Retina (tissue), 1 donor: Measurements from ENCODE around the gene MCFD2.

Experiments used
- DNase-seq: peaks from one replicate; pipeline ENCODE4 v3.0.0-alpha.2; 2016

MCFD2 gene

GRCh38 chr2:46871976-46872381 lies 43.6 kb downstream of the MCFD2 start:
- no peak for DNase-seq

GRCh38 chr2:46870051-46870839 lies 45.4 kb downstream of the MCFD2 start:
- no peak for DNase-seq

GRCh38 chr2:46869621-46870020 lies 46.0 kb downstream of the MCFD2 start:
- no peak for DNase-seq

GRCh38 chr2:46866770-46867246 lies 48.8 kb downstream of the MCFD2 start:
- DNase-seq, result no peak

GRCh38 chr2:46865181-46865970 lies 50.2 kb downstream of the MCFD2 start:
- DNase-seq, result no peak

- no peak for DNase-seq
These were observed 51.7 kb downstream of the MCFD2 start for GRCh38 chr2:46863882-46864281.

- no peak for DNase-seq
These were observed 53.1 kb downstream of the MCFD2 start for GRCh38 chr2:46862514-46862913.

- DNase-seq, result no peak
These were observed 53.7 kb downstream of the MCFD2 start for GRCh38 chr2:46861916-46862315.

- DNase-seq, result no peak
These were observed 56.1 kb downstream of the MCFD2 start for GRCh38 chr2:46859482-46859881.

GRCh38 chr2:46858702-46859090 lies 56.9 kb downstream of the MCFD2 start:
- no peak for DNase-seq

GRCh38 chr2:46857871-46858701 lies 57.5 kb downstream of the MCFD2 start:
- no peak for DNase-seq

GRCh38 chr2:46856336-46856735 lies 59.3 kb downstream of the MCFD2 start:
- no peak for DNase-seq

GRCh38 chr2:46855805-46856204 lies 59.8 kb downstream of the MCFD2 start:
- DNase-seq, result no peak

- DNase-seq, result no peak
These were observed 61.3 kb downstream of the MCFD2 start for GRCh38 chr2:46854260-46854659.

GRCh38 chr2:46852598-46852997 lies 63.0 kb downstream of the MCFD2 start:
- DNase-seq, result no peak

- DNase-seq, result no peak
These were observed 63.5 kb downstream of the MCFD2 start for GRCh38 chr2:46852124-46852523.
